HG03558 (cell line): ENCODE measurements around the gene SUGCT.
"Not testable (repeated sequence)": the region's sequence is repeated elsewhere in the genome, so short reads cannot be mapped to it uniquely, and the experiment has no call there.

ENCODE experiments used
- ATAC-seq: cut with Tn5 transposase; IDR thresholded peaks from one replicate; pipeline ENCODE4 v1.9.1; 2021; ENCODE audit warnings: moderate number of reproducible peaks; ENCODE audit not compliant: unreplicated experiment; ENCODE audit errors: extremely low read depth

Gene SUGCT

DNA sequence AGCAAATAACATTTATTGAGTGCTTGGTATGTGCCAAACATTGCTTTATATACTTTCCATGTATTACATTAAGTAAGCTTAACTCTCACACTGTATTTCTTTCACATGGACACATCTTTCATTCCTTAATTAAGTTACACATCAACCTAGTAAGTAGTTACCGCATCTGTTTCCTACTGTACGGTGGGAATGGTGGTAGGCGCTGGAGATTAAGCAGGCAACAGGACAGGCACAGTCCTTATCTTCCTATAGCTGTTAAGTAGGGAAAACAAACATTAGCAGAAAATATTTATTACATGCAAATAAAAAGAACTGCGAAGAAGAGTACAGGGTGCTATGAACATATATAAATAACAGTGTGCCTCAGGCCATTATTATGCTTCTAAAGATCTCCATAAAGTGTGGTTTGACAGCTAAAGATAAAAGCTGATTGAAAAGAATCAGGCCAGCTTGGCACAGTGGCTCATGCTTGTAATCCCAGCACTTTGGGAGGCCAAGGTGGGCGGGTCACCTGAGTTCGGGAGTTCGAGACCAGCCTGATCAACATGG lies 105.0 kb downstream of the SUGCT start:
- no peak for ATAC-seq

DNA sequence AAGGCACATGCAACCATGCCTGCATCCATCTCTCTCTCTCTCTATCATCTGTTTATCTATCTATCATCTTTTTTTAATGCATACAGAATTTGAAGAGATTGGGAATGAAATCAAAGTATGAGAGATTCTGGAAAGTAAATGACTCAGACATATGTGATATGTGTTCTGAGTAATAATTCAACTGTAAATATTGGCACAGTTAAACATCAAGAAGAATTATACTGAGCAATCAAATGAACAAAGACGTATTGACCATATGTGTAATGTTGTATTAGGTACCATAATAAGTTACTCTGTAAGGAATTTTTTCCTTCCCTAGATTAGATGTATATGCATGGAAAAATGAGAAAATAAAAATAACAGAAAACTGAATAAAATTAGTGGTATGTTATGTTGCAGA lies 108.3 kb downstream of the SUGCT start:
- no peak for ATAC-seq

DNA sequence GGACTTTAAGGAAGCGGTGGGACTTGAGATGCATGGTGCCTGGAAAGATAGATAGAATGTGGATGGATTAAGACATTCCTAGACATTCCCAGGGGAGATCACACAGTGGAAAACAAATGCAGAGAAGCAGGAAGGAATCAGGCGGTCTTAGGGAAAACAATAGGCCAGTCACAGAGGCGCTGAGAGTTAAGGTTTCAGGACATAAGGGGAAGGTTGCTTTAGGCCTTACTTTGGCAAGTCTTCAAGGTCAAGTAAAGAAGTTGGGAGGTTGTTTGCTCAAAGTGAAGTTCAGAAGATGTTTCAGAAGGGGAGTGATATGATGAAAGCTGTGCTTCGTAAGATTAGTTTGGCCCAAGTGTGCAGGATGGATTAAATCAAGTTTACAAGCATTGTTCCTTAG lies 109.4 kb downstream of the SUGCT start:
- no peak for ATAC-seq

DNA sequence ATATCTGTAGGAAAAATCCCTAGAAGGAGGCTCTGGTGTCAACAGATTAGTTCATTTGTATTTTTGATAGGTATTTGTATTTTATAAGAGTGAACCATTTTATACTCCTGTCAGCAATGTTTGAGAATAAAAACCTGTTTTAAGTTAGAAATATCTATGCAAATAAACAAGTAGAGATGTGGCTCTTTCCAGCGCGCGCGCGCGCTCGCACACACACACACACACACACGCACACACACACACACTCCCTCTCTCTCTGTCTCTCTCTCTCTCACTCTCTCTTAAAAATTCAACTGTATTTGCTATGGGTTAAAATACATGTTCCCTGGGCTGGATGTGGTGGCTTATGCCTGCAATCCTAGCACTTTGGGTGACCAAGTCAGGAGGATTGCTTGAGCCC lies 113.9 kb downstream of the SUGCT start:
- ATAC-seq: no peak

DNA sequence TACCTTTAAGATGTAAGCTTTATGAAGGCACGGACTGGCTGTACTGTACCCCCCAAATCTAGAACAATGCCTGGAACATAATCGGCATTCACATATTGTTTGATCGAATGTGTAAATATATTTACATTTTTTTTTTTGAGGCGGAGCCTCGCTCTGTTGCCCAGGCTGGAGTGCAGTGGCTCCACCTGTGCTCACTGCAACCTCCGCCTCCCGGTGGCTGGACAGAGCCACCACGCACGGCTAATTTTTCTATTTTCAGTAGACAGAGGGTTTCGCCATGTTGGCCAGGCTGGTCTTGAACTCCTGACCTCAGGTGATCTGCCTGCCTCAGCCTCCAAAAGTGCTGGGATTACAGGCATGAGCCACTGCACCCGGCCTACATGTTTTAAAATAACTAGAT lies 118.6 kb downstream of the SUGCT start:
- ATAC-seq: not testable (repeated sequence)

DNA sequence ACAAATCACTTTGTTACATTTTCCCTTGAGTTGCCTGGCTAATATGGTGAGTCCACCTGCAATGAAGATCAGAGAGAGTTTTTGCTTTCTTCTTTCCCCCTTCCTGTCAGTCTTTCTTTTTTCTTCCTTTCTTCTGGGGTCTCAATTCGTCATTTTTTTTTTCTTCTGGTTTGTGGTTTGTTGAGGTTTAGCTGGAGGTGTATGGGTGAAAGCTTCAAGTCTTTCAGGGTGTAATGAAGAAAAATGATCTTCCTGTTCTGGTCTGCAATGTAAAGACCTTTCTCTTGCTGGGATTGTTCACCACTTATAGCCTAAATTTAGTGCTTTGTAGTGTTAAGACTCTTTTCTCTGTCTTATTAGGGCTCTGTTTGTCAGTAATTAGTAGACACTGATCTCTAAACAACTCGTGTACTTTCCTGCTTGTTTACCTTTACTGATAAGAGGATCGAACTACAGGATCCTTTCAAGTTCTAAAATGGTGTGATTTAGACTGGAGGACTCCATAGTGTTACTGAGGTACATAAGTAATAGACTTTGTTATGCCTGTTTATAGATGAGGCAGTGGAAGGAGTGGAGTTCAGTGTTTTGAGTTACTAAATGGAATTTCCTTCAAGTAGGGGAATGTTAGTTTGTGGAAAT lies 129.1 kb downstream of the SUGCT start:
- no peak for ATAC-seq

DNA sequence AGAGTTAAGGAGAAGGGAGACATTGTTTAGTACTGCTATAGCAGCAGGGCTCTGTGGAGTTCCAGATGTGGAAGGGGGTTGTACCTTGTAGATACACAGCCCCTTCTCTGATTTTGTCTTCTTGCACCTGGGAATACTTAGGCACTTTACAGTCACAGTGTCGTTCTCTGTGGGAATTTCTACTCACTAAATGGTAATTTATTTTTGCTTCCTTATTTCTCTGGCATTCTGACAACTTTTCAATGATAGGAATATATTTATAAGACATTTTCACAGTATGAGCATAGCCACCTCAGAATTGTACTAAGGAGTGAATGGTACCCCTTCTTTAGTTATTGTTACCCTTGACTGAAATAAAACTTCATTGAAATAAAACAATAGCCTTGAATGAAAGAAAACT lies 132.8 kb downstream of the SUGCT start:
- no peak for ATAC-seq

DNA sequence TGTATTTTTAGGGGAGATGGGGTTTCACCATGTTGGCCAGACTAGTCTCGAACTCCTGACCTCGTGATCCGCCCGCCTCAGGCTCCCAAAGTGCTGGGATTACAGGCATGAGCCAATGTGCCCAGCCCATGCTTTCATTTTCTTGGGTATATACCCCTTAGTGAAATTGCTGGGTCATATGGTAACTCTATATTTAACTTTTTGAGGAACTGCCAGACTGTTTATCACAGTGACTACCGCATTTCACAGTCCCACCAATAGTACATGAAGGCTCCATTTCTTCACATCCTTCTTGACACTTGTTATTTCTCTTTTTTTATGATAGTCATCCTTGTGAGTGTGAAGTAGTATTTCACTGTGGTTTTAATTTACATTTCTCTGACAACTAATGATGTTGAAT lies 134.0 kb downstream of the SUGCT start:
- ATAC-seq: not testable (repeated sequence)

DNA sequence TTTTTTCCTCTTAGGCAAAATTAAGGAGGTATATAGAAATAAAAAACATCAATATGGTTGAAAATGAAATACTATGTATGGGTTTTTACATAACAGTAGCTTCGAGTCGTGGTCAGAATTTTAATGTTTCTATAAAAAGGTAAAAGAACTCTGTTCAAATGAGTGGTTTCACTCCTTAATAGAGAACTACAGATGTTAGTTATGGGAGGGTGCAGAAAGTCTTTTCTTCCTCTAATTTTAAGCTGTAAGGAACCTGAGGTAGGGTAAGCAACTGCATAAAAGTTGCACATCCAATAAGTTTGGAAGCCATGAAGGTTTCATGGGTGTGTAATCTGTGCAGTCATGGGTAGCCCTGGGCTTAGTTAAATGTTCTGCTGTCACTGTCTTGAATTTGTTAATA lies 141.3 kb downstream of the SUGCT start:
- ATAC-seq: no peak

DNA sequence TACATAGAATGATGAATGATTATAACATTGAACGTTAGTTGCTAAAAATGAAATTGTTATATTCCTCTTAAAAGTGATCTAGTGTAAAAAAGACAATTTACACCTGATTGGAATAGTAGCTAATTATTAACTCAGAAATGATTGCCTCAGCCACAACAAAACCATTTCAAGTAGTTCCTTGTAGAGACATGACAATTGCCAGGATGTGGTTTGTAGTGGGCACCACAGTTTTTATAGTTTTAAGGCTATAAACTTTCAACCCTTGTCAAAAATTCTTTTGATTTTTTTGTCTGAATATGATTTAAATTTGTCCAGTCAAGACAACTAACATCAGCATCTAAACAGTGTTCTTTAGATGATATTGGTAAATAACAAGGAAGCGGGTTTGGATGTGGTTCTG lies 145.2 kb downstream of the SUGCT start:
- ATAC-seq: no peak

DNA sequence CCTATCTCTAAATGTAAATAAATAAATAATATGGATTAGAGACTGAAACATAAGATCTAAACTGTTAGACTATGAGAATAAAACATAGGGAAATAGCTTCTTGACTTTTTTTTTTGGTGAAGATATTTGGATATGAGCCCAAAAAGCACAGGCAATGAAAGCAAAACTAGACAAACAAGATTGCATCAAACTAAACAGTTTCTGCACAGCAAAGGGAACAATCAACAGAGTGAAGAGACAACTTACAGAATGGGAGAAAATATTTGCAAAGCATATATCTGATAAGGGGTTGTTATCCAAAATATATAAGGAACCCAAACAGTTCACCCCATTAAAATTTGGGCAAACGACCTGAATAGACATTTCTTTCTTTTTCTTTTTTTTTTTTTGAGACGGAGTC lies 148.1 kb downstream of the SUGCT start:
- no peak for ATAC-seq

DNA sequence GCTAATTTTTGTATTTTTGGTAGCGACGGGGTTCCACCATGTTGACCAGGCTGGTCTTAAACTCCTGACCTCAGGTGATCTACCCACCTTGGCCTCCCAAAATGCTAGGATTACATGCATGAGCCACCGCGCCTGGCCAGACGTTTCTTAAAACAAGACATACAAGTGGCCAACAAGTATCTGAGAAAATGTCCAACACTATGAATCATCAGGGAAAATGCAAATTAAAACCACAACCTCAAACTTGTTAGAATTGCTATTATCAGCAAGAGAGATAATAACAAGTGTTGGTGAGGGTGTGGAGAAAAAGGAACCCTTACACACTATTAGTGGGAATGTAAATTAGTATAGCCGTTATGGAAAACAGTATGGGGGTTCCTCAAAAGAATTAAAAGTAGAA lies 148.6 kb downstream of the SUGCT start:
- ATAC-seq: no peak

DNA sequence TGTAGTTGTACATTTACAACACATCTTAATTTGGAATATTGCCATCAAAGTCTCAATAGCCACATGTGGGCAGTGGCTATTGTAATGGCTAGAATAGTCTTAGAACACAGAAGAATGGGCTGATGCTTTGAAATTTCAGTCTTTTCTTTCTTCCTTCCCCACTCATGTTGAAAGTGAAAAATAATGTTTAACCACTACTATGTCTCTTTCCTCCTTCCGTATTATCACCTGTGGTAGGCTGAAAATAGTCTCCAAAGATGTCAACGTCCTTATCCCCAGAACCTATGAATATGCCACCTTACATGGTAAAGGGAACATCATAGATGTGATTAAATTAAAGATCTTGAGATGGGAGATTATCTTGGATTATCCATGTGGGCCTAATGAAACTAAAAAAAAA lies 154.0 kb downstream of the SUGCT start:
- ATAC-seq: no peak

DNA sequence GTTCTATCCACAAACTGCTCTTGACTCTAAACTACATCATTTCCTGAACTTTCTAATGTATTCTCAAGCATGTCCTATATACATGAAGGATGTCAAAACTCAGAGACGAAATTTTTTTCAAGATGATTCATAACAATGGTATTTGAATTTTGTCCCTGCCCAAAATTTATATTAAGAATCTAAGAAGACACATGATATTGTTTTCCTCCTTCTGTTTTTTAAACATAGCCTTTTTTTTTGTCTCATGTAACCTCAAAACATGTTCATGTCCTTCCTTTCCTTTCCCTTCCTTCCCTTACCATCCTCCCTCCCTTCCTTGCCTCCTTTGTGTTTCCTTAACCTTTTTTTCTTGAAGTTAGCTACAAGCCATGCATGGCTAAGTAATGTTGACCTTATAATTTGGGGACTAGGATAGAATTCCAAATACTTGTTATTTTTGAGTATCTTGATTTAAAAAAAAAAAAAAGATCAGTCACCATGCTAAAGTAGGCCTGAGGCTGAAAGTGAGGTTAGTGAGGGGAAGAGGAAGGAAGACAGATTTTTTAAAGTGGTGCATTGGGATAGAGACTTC lies 163.0 kb downstream of the SUGCT start:
- ATAC-seq: no peak

DNA sequence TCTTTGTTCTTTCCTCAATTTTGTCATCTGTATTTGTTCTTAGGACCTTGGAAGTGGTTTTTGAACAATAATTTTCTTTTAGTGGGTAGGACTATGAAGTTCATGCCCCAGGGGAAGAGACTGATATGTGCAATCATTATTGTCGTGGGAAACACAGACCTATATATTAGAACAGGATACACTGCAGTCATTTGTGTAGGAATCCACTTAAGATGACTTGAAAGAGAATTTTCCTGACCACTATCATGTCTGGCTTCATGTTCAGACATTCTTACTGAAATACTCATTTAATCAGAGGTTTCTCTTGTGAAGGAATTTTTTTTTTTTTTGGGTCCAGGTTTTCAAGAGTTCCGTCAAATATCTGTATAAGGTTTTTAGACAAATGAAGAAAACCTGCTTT lies 163.6 kb downstream of the SUGCT start:
- ATAC-seq: no peak

DNA sequence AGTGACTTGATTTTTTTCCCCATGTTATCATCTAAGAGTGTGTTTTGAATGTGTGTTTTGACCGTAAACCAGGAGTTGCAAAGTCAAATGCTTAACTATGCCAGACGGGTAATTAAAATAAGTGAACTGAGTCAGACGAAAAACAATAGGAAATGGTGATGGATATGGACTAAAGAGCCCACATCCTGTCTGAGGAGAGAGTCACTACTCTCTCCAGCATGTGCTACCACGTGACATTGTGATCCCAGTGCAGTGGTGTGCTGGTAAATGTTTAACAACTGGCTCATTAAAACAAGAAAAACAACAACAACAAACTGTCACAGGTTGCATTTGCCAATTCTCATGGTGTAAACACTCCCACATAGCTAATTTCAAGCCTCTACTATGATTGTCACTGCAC lies 164.3 kb downstream of the SUGCT start:
- no peak for ATAC-seq

DNA sequence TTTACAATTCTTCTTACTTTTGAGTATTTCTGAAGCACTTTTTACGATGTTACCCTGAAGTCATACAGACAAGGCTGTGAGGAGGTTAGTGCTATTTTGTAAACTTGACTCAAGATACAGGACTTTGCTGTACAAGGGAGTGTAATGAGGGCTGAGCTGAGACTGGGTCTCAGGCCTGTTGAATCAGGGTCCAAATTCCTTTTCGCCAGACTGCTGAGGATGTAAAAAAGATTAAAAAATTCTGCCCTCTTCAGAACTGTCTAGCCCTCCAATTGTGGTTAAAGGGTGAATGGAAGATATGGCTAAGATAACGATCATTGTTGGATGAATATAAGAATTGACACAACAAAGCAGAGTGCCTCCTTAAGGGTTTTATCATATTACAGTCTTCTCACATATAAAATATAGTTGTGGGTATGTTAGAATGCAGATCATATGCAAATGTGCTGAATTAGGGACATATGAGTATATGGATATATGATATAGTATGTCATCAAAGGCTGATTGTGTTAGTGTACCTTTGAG lies 165.4 kb downstream of the SUGCT start:
- no peak for ATAC-seq

DNA sequence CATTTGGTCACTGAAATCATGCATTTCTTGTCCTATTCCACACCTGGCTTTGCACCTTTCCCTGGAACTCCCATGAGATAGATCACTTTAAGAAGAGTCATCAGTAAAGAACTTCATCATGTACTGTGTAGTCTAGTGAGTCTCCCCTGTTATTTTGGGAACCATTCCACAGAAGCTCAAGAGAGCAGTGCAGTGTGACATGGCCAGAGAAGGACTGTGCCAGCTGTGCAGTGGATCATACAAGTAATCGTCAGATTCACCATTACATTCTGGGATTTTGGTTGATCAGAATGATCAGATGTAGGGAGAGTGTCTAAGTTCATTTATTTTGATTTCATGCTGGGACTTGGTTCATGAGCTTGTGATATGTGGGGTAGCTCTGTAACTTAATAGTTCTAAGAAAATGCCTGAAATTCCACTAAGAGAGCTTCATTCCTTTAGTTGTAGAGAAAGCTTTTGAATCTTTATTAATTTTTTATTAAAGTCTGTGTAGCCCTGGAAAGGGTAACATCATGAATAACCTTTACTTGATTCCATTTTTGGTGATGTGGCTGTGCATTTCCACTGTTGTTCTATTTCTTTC lies 166.8 kb downstream of the SUGCT start:
- ATAC-seq: no peak

DNA sequence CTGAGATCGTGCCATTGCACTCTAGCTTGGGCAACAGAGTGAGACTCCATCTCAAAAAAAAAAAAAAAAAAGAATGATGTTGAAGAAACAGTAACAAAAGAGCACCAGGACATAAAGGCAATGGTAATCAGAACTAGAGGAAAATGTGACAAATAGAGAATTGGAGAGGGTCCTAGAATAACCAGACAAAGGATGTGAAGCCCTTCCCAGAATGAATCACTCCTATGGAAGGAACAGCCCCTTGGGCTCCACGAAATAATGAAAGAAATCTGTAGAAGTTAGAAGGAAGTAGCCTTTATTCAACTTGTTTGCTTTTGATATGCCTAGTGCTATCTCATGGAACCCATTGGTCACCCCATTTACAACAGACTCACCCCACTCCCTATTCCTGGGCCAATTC lies 169.2 kb downstream of the SUGCT start:
- no peak for ATAC-seq

DNA sequence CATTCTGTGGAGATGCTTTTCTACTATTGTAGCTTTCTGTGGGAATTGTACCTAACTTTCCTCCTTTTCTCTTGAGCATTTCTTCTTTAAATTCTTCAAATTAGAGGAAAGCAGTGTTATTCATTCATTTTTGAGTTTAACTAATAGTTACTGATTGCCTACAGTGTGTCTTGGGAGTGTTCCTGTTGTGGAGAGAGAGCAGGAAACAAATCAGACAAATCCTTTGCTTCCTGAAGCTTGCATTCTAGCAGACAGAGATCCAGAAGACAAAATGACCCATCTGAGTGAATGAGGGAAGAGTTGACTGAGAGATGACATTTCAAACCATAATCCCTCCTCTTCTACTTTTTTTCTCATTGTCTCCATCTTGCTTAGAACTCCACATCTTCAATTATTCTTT lies 170.4 kb downstream of the SUGCT start:
- no peak for ATAC-seq

DNA sequence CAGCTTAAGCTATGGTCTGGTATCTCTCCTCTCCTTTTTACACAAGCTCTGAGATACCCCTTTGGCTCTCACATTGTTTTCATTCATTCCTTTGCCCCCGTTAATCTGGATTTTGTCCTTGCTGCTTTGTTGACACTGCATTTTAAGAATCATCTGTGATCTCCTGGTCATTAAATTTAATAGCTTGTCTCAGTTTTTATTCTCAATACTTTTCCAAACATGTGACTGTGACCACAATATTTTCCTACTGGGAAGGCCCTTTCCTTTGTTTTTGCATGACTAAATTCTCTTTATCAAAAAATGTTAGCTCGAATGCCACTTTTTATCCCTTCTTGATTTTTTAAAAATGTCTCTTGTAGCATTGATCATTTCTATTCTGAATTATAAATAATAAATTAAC lies 171.2 kb downstream of the SUGCT start:
- no peak for ATAC-seq

DNA sequence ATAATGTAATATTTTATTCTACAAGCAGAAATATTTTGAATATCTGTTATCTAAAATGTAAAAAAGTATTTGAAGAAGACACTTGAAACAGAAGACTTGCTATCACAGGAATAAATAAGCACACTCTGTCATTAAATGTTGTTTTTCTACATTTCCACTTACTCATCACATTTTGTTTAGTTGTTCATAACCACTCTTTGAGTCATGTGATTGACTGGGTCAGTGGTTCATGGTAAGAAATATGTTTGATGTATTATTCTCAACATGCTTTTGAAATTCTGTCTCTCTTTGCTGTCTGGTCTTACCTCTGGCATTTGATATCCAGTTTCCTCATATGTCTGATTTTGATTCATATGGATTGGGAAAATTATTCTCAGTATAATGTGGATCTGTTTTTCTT lies 171.8 kb downstream of the SUGCT start:
- ATAC-seq: no peak
